K562 (cell line): ENCODE measurements around the gene GLTPD2. TPM values are rescaled to one million over a fixed set of nuclear protein-coding genes. Genes with fewer than 3 reads are reported as not detected.

Source experiments
- ATAC-seq: fragments of 200-7000 bp; cut with Tn5 transposase; 3 replicates; pipeline ENCODE4 v1.9.1; 2020; ENCODE audit warnings: moderate library complexity
- BruUV-seq: library from RNA; stranded (reverse); fragments of 400-500 nt; replicated peaks from 2 replicates; lab custom pipeline; 2021; lab: Mats Ljungman, UMichigan
- CTCF ChIA-PET: fragments of 300-600 bp; formaldehyde crosslinking; extraction: SDS; loops from one replicate; lab custom pipeline; 2021; ENCODE audit warnings: low intra/inter-chr PET ratio; lab: Yijun Ruan, JAX
- POLR2A ChIA-PET: fragments of 300-600, 350-650 bp; sonication (Branson Sonifier 250); formaldehyde crosslinking; extraction: SDS; loops from one replicate; lab custom pipeline; 2021; ENCODE audit warnings: antibody characterized with exemption, inconsistent platforms; lab: Yijun Ruan, JAX
- DNase-seq, 4 experiments: peaks; one replicate each; pipeline versions ENCODE4 v3.0.0 to v3.0.0-alpha.2; 2011 to 2018; ENCODE audit warnings: low spot score in 3 of 4, mixed read lengths in 3 of 4; ENCODE audit errors: extremely low read depth in 1 of 4
- FAIRE-seq: peaks from 2 replicates; lab custom pipeline; 2011; peaks lifted over from hg19 to GRCh38; lab: Jason Lieb, UNC
- H2AFZ ChIP-seq: 2 replicates; pipeline ENCODE4 v1.6.0; 2011; ENCODE audit warnings: low read depth, low read length, control low read depth, inconsistent platforms
- H3K27ac ChIP-seq: fragments of 200-600 bp; 3 replicates; pipeline ENCODE4 v1.8.0; 2011; ENCODE audit warnings: low read depth, mild to moderate bottlenecking, control low read depth, inconsistent platforms, low read length, moderate library complexity, mixed read lengths; ENCODE audit errors: extremely low read depth
- H3K27me3 ChIP-seq, 2 experiments: fragments of 300-600 bp in 1 of 2; 2 replicates in 1 of 2; 3 replicates in 1 of 2; pipeline versions ENCODE4 v1.6.0 to v1.8.0; 2011; ENCODE audit warnings: inconsistent platforms in 2 of 2, low read length in 2 of 2, mild to moderate bottlenecking in 1 of 2, mixed read lengths in 1 of 2, moderate library complexity in 1 of 2; ENCODE audit not compliant: control insufficient read depth in 2 of 2, insufficient read depth in 2 of 2
- H3K36me3 ChIP-seq: fragments of 300-600 bp; 3 replicates; pipeline ENCODE4 v1.8.0; 2011; ENCODE audit warnings: mild to moderate bottlenecking, low read length, inconsistent platforms; ENCODE audit not compliant: control insufficient read depth, insufficient read depth
- H3K4me1 ChIP-seq, 2 experiments: fragments of 200-600 bp in 1 of 2; replicated peaks in 1 of 2; 2 replicates in 1 of 2; 3 replicates in 1 of 2; pipeline versions ENCODE4 v1.5.1 to v1.8.0; 2011; ENCODE audit warnings: inconsistent platforms in 2 of 2, low read length in 2 of 2, mild to moderate bottlenecking in 1 of 2, mixed read lengths in 1 of 2, moderate library complexity in 1 of 2; ENCODE audit not compliant: control insufficient read depth in 2 of 2, insufficient read depth in 2 of 2
- H3K4me2 ChIP-seq: 2 replicates; pipeline ENCODE4 v1.6.1; 2011; ENCODE audit warnings: low read length, control low read depth, inconsistent platforms, mixed read lengths; ENCODE audit not compliant: insufficient read depth
- H3K4me3 ChIP-seq: fragments of 200-600 bp; sonication (generic), shearing (Covaris generic); 2 replicates; pipeline ENCODE4 v1.5.1; 2016; ENCODE audit warnings: control low read depth, inconsistent platforms
- H3K79me2 ChIP-seq: fragments of 200-600 bp; 3 replicates; pipeline ENCODE4 v1.8.0; 2011; ENCODE audit warnings: low read length, inconsistent platforms; ENCODE audit not compliant: control insufficient read depth, insufficient read depth
- H3K9ac ChIP-seq, 2 experiments: 2 replicates each; pipeline versions ENCODE4 v1.6.0 to v1.6.1; 2011; ENCODE audit warnings: low read depth in 2 of 2, low read length in 2 of 2, control low read depth in 1 of 2, inconsistent platforms in 1 of 2, mild to moderate bottlenecking in 1 of 2, mixed read lengths in 1 of 2; ENCODE audit not compliant: insufficient read depth in 1 of 2
- H3K9me1 ChIP-seq: one replicate; pipeline ENCODE4 v1.6.0; 2011; ENCODE audit warnings: inconsistent platforms, mild to moderate bottlenecking, low read length, moderate library complexity; ENCODE audit not compliant: control insufficient read depth, insufficient read depth
- H3K9me3 ChIP-seq: replicated peaks from 2 replicates; pipeline ENCODE4 v1.5.1; 2011; ENCODE audit warnings: low read depth, low read length, inconsistent platforms; ENCODE audit not compliant: control insufficient read depth, insufficient read depth
- H4K20me1 ChIP-seq: replicated peaks from 2 replicates; pipeline ENCODE4 v1.6.1; 2011; ENCODE audit warnings: low read length, inconsistent platforms, mixed read lengths; ENCODE audit not compliant: control insufficient read depth, insufficient read depth
- SIN3A ChIP-seq, 2 experiments: fragments of 150-350 bp in 1 of 2; IDR thresholded peaks; 2 replicates each; pipeline ENCODE4 v1.6.1; 2011 to 2016; ENCODE audit warnings: borderline replicate concordance in 2 of 2, low read depth in 2 of 2, low read length in 2 of 2, mild to moderate bottlenecking in 2 of 2, moderate library complexity in 2 of 2; ENCODE audit not compliant: control insufficient read depth in 1 of 2
- SMAD1 ChIP-seq: fragments of 150-350 bp; IDR thresholded peaks from 2 replicates; pipeline ENCODE4 v1.6.1; 2014; ENCODE audit warnings: low read length, low read depth; ENCODE audit not compliant: partially characterized antibody
- ZFP91 ChIP-seq: sonication (generic); formaldehyde crosslinking; IDR thresholded peaks from 2 replicates; pipeline ENCODE4 v1.8.0; 2022; ENCODE audit warnings: mild to moderate bottlenecking, missing genetic modification reagents
- WGBS: fragments of 100-300 bp; shearing (Covaris generic); methylation state at CpG from one replicate; pipeline ENCODE4 v1.1.6; 2016; ENCODE audit warnings: low coverage, mixed read lengths; ENCODE audit not compliant: insufficient coverage; ENCODE audit errors: missing lambda C conversion rate; 5-methylcytosine and 5-hydroxymethylcytosine counted together
- in situ Hi-C: fragments of 300-500 bp; cut with MboI; formaldehyde crosslinking; loops from 4 replicates; pipeline ENCODE4 v1.15.0; 2018; ENCODE audit warnings: inconsistent platforms, mixed read lengths
- intact Hi-C: fragments of 100-400 bp; cut with micrococcal nuclease; formaldehyde crosslinking; loops from 2 replicates; pipeline ENCODE4 v1.14.2; 2022
- polyA plus RNA-seq, 8 experiments: library from polyadenylated mRNA; depleted of rRNA in 4 of 8; stranded (reverse) in 5 of 8; unstranded in 3 of 8; fragments of >200 nt; fragmentation: Nextera tagmentation in 2 of 8; fragmentation: Illumina TruSeq in 1 of 8; extraction: Ambion mirVana in 2 of 8; extraction: Trizol in 1 of 8; gene quantifications; 2 replicates each; pipeline versions ENCODE4 v1.2.1 to v1.2.3, GENCODE V29; 2011 to 2014; ENCODE audit warnings: inconsistent platforms in 1 of 8, missing spikeins in 1 of 8
- total RNA-seq, 7 experiments: library from RNA; depleted of rRNA in 6 of 7; stranded (reverse); fragments of >200 nt in 6 of 7; fragmentation: Illumina TruSeq in 2 of 7; extraction: Trizol in 2 of 7; gene quantifications; 2 replicates each; pipeline versions ENCODE4 v1.2.1 to v1.2.3, GENCODE V29; 2011 to 2021; ENCODE audit warnings: low replicate concordance in 1 of 7

The GLTPD2 gene
- total and polyA plus RNA-seq, 9 of the 15 experiments (the other 6 are each of a cell fraction or from before 2014, with no cell fraction given), result not detected

- no peak for TF ChIP-seq ZFP91
These were observed 6.1 kb upstream of the GLTPD2 start (continued) for GRCh38 chr17:4782652-4783051.

- no peak for DNase-seq
These were observed 3.3 kb upstream of the GLTPD2 start for GRCh38 chr17:4785311-4786105.

More at GRCh38 chr17:4785311-4786105, 3.3 kb upstream of the GLTPD2 start:
- peaks cover 6 to 24% of the 10 kb centered on the region in 2 experiments; a peak in 3 of 5 replicates for H3K27me3 ChIP-seq
- no peaks in the 10 kb centered on the region for H3K36me3 ChIP-seq
- no peaks in the 10 kb centered on the region for H3K9me1 ChIP-seq
- FAIRE-seq (no peak), ATAC-seq (no peak)
- POLR2A ChIA-PET, result interaction anchor here (0.6 kb wide), 1 partner anchor 131 kb away, joined by 3 read pairs; no protein-coding TSS in a partner anchor
- TF ChIP-seq SMAD1, result no peak
- no peak for TF ChIP-seq SIN3A (IDR thresholded peaks at IDR 0.05; ENCODE audit: borderline replicate concordance in 2 of 2, control insufficient read depth in 1 of 2, low read depth in 2 of 2, low read length in 2 of 2)
- H3K9me3 ChIP-seq, result no peaks in the 10 kb centered on the region
- no peak overlapping the region for H2AFZ ChIP-seq
- no peak overlapping the region for H3K4me3 ChIP-seq
- H4K20me1 ChIP-seq, result no peaks in the 10 kb centered on the region
- intact Hi-C loops (loop anchor here (2.0 kb wide), 1 partner anchor 97 kb away; no protein-coding TSS in a partner anchor), in situ Hi-C loops (no loop called here)
- 43% methylated on average over 17 of the region's 61 CpGs for WGBS
- H3K79me2 ChIP-seq, result peaks cover 6% of the 10 kb centered on the region; the same call in 2 of the 3 replicates
- BruUV-seq, result no TSS peak
- CTCF ChIA-PET, result interaction anchor here (0.7 kb wide), 1 partner anchor 117 kb away, joined by 4 read pairs; no protein-coding TSS in a partner anchor
- H3K27ac ChIP-seq, result no peak overlapping the region
- peaks cover 0 to 38% of the 10 kb centered on the region in 2 experiments; a peak in 3 of 5 replicates for H3K4me1 ChIP-seq
- no peak overlapping the region for H3K4me2 ChIP-seq
- no peak overlapping the region; a peak in 1 of 4 replicates for H3K9ac ChIP-seq
